HEK293 (cell line): ENCODE data around the gene NEUROG3.

Experiments
- REPIN1 ChIP-seq: fragments of 450-650 bp; formaldehyde crosslinking; IDR thresholded peaks from 2 replicates; pipeline ENCODE4 v1.5.1; 2017; ENCODE audit warnings: missing biosample characterization, missing genetic modification characterization, low read depth
- ZBTB8A ChIP-seq: fragments of 450-650 bp; formaldehyde crosslinking; IDR thresholded peaks from 2 replicates; pipeline ENCODE4 v1.5.1; 2016; ENCODE audit warnings: missing biosample characterization, missing genetic modification characterization
- ZNF24 ChIP-seq: fragments of 450-650 bp; formaldehyde crosslinking; IDR thresholded peaks from 2 replicates; pipeline ENCODE4 v1.5.1; 2016; ENCODE audit warnings: missing biosample characterization, missing genetic modification characterization
- ZNF510 ChIP-seq: fragments of 450-650 bp; formaldehyde crosslinking; IDR thresholded peaks from 2 replicates; pipeline ENCODE4 v1.5.1; 2018; ENCODE audit warnings: mild to moderate bottlenecking, missing genetic modification characterization, missing biosample characterization; ENCODE audit not compliant: insufficient replicate concordance
- ZNF544 ChIP-seq: fragments of 450-650 bp; formaldehyde crosslinking; IDR thresholded peaks from 2 replicates; pipeline ENCODE4 v1.5.0; 2017; ENCODE audit warnings: missing biosample characterization, missing genetic modification characterization
- ZNF555 ChIP-seq: fragments of 450-650 bp; formaldehyde crosslinking; conservative IDR thresholded peaks from 2 replicates; pipeline ENCODE4 v1.5.1; 2017; ENCODE audit warnings: missing biosample characterization, mild to moderate bottlenecking, missing genetic modification characterization, inconsistent platforms
- ZNF610 ChIP-seq: fragments of 450-650 bp; formaldehyde crosslinking; IDR thresholded peaks from 2 replicates; pipeline ENCODE4 v1.5.1; 2016; ENCODE audit warnings: missing biosample characterization, missing genetic modification characterization, borderline replicate concordance
- TF ChIP-seq, protein P1 (sequence below): fragments of 450-650 bp; formaldehyde crosslinking; IDR thresholded peaks from 2 replicates; pipeline ENCODE4 v1.5.1; 2016; ENCODE audit warnings: missing biosample characterization, missing genetic modification characterization
- TF ChIP-seq, protein P2 (sequence below): fragments of 450-650 bp; formaldehyde crosslinking; IDR thresholded peaks from 2 replicates; pipeline ENCODE4 v1.5.0; 2017; ENCODE audit warnings: missing biosample characterization, missing genetic modification characterization, borderline replicate concordance
- TF ChIP-seq, protein P3 (sequence below): fragments of 450-650 bp; formaldehyde crosslinking; IDR thresholded peaks from 2 replicates; pipeline ENCODE4 v1.5.1; 2016; ENCODE audit warnings: missing biosample characterization, missing genetic modification characterization
- TF ChIP-seq, protein P4 (sequence below): fragments of 450-650 bp; formaldehyde crosslinking; conservative IDR thresholded peaks from 2 replicates; pipeline ENCODE4 v1.5.1; 2016; ENCODE audit warnings: low read depth, missing biosample characterization, missing genetic modification characterization

DNA sequence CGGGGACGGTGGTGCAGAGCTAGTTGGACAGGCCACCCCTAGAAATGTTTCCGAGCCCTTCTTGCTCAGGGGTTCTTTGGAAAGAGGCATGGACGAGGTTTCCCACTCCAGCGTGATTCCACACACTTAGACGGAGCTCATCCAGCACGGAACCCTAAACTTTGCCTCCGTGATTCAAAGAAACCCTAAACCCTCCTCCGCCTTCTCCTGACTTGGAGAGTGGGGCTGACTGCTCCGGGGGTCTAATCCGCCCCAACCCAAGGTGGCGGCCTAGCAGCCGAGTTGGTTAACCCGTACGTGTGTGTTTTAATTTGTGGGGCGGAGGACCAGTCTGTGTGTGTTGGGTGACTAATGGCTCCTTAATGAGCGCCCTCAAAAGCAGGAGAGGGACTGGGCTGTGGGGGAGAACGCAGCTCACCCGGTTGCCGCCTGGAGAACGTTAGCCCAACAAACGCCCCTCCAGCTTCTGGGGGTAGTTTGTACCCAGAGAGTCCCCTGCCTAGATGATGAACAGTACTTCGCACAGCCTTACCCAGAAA is 3.8 kb downstream of the NEUROG3 start:
- TF ChIP-seq ZNF610 (tag by site-specific recombination): no peak
- TF ChIP-seq, protein P1, sequence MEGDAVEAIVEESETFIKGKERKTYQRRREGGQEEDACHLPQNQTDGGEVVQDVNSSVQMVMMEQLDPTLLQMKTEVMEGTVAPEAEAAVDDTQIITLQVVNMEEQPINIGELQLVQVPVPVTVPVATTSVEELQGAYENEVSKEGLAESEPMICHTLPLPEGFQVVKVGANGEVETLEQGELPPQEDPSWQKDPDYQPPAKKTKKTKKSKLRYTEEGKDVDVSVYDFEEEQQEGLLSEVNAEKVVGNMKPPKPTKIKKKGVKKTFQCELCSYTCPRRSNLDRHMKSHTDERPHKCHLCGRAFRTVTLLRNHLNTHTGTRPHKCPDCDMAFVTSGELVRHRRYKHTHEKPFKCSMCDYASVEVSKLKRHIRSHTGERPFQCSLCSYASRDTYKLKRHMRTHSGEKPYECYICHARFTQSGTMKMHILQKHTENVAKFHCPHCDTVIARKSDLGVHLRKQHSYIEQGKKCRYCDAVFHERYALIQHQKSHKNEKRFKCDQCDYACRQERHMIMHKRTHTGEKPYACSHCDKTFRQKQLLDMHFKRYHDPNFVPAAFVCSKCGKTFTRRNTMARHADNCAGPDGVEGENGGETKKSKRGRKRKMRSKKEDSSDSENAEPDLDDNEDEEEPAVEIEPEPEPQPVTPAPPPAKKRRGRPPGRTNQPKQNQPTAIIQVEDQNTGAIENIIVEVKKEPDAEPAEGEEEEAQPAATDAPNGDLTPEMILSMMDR (tag by site-specific recombination): no peak
- TF ChIP-seq, protein P2, sequence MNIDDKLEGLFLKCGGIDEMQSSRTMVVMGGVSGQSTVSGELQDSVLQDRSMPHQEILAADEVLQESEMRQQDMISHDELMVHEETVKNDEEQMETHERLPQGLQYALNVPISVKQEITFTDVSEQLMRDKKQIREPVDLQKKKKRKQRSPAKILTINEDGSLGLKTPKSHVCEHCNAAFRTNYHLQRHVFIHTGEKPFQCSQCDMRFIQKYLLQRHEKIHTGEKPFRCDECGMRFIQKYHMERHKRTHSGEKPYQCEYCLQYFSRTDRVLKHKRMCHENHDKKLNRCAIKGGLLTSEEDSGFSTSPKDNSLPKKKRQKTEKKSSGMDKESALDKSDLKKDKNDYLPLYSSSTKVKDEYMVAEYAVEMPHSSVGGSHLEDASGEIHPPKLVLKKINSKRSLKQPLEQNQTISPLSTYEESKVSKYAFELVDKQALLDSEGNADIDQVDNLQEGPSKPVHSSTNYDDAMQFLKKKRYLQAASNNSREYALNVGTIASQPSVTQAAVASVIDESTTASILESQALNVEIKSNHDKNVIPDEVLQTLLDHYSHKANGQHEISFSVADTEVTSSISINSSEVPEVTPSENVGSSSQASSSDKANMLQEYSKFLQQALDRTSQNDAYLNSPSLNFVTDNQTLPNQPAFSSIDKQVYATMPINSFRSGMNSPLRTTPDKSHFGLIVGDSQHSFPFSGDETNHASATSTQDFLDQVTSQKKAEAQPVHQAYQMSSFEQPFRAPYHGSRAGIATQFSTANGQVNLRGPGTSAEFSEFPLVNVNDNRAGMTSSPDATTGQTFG (tag by site-specific recombination): no peak
- no peak for TF ChIP-seq ZNF510 (tag by site-specific recombination)
- TF ChIP-seq ZBTB8A (tag by site-specific recombination): no peak
- no peak for TF ChIP-seq ZNF555
- TF ChIP-seq, protein P3, sequence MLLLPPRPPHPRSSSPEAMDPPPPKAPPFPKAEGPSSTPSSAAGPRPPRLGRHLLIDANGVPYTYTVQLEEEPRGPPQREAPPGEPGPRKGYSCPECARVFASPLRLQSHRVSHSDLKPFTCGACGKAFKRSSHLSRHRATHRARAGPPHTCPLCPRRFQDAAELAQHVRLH (tag by site-specific recombination): no peak
- TF ChIP-seq REPIN1 (tag by site-specific recombination): no peak
- TF ChIP-seq, protein P4, sequence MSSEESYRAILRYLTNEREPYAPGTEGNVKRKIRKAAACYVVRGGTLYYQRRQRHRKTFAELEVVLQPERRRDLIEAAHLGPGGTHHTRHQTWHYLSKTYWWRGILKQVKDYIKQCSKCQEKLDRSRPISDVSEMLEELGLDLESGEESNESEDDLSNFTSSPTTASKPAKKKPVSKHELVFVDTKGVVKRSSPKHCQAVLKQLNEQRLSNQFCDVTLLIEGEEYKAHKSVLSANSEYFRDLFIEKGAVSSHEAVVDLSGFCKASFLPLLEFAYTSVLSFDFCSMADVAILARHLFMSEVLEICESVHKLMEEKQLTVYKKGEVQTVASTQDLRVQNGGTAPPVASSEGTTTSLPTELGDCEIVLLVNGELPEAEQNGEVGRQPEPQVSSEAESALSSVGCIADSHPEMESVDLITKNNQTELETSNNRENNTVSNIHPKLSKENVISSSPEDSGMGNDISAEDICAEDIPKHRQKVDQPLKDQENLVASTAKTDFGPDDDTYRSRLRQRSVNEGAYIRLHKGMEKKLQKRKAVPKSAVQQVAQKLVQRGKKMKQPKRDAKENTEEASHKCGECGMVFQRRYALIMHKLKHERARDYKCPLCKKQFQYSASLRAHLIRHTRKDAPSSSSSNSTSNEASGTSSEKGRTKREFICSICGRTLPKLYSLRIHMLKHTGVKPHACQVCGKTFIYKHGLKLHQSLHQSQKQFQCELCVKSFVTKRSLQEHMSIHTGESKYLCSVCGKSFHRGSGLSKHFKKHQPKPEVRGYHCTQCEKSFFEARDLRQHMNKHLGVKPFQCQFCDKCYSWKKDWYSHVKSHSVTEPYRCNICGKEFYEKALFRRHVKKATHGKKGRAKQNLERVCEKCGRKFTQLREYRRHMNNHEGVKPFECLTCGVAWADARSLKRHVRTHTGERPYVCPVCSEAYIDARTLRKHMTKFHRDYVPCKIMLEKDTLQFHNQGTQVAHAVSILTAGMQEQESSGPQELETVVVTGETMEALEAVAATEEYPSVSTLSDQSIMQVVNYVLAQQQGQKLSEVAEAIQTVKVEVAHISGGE: no peak
- TF ChIP-seq ZNF544 (tag by site-specific recombination): no peak
- no peak for TF ChIP-seq ZNF24 (tag by site-specific recombination)
